ENCODE results near the gene TENM3. TPM values are rescaled to one million over a fixed set of nuclear protein-coding genes. Genes with fewer than 3 reads are reported as not detected.

Gene TENM3
- total RNA-seq, 1 donor from 2014 or later: 2.8 TPM

DNA sequence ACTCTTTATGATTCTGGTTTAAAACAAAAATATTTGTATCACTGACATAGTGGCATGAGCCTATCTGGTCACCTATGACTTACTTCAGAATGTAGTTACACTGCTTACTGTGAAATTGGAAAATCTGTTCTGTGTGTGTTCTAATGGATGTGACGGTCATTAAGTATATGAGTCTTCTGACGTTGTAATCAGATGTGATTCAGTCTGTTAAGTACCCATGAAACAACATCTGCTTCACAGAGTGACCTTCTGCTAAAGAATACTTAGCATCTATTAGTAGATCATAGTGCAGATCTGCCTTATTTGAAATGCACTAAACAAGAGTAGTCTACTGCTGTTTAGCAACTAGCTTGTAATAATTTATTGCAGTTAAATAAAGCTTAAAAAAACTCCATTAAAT lies 356.9 kb downstream of the TENM3 start:
- DNase-seq (ENCODE audit: low spot score in 2 of 2): no peak
- Histone ChIP-seq H3K4me3 (no peak overlapping the region), H3K27ac (no peak overlapping the region), H3K9me3 (no peaks in the 10 kb centered on the region), H3K27me3 (no peaks in the 10 kb centered on the region), H3K4me1 (no peaks in the 10 kb centered on the region), H3K36me3 (no peaks in the 10 kb centered on the region)
- intact Hi-C loops (cut with DNase I): no loop called here
- TF ChIP-seq, protein P1, sequence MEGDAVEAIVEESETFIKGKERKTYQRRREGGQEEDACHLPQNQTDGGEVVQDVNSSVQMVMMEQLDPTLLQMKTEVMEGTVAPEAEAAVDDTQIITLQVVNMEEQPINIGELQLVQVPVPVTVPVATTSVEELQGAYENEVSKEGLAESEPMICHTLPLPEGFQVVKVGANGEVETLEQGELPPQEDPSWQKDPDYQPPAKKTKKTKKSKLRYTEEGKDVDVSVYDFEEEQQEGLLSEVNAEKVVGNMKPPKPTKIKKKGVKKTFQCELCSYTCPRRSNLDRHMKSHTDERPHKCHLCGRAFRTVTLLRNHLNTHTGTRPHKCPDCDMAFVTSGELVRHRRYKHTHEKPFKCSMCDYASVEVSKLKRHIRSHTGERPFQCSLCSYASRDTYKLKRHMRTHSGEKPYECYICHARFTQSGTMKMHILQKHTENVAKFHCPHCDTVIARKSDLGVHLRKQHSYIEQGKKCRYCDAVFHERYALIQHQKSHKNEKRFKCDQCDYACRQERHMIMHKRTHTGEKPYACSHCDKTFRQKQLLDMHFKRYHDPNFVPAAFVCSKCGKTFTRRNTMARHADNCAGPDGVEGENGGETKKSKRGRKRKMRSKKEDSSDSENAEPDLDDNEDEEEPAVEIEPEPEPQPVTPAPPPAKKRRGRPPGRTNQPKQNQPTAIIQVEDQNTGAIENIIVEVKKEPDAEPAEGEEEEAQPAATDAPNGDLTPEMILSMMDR (IDR thresholded peaks at IDR 0.05): no peak

DNA sequence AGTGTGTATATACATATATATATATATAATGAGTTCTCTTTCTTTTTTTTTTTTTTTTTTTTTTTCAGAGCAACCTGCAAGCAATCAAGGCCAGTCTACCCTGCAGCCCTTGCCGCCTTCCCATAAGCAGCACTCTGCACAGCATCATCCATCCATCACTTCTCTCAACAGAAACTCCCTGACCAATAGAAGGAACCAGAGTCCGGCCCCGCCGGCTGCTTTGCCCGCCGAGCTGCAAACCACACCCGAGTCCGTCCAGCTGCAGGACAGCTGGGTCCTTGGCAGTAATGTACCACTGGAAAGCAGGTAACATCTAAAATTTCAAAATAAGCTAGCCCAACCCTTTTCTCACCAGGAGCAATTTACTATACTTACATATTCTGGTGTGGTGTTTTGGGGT lies 357.7 kb downstream of the TENM3 start:
- no peaks in the 10 kb centered on the region for H3K4me1 ChIP-seq
- intact Hi-C loops (cut with DNase I): no loop called here
- H3K27me3 ChIP-seq: no peaks in the 10 kb centered on the region
- DNase-seq (ENCODE audit: low spot score in 2 of 2): no peak
- H3K4me3 ChIP-seq: no peak overlapping the region
- no peaks in the 10 kb centered on the region for H3K36me3 ChIP-seq
- H3K27ac ChIP-seq: no peak overlapping the region
- H3K9me3 ChIP-seq: no peaks in the 10 kb centered on the region
- TF ChIP-seq, protein P1 (IDR thresholded peaks at IDR 0.05): no peak

DNA sequence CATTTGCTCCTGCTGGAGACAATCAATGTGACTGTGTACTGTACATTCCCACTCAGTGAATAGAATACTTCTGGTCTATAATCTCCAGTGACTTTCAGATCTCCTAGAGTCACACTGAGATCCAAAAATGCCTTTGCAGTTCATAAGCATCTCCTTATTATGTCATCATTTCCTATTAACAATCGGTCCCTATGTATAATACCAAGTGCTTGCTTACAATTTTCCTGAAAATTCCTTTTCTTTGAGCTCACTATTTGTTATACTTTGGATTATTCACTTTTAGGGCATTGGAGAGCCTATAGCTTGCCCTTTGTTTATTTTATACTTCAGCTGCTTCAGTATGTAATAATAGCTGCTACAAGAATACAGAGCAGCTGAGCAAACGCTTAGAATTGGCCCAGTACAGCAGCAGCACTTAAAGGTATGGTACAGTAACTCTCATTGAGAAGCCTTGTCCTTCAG lies 361.0 kb downstream of the TENM3 start:
- no peaks in the 10 kb centered on the region for H3K9me3 ChIP-seq
- no peaks in the 10 kb centered on the region for H3K4me1 ChIP-seq
- intact Hi-C loops (cut with DNase I): no loop called here
- H3K36me3 ChIP-seq: no peaks in the 10 kb centered on the region
- no peak overlapping the region for H3K4me3 ChIP-seq
- no peak for DNase-seq (ENCODE audit: low spot score in 2 of 2)
- no peak overlapping the region for H3K27ac ChIP-seq
- no peaks in the 10 kb centered on the region for H3K27me3 ChIP-seq
- TF ChIP-seq, protein P1 (IDR thresholded peaks at IDR 0.05): no peak

DNA sequence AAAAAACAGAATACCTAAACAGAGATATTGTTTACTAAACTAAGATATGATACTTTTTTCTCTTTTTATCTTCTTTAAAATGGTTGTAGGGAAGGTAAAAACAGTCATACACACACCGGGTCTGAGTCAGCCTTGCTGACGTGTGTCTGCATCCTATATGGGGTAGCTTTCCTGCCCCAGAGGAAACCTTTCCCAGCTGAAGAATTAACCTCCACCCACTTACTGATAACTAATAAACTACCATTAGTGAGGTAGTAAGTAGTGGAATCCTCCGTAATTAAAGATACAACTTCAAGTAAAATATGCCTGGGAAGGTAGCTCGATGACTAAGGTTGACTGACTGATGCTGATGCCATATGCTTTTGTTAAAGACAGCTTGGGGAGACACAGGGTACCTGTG lies 361.8 kb downstream of the TENM3 start:
- H3K4me3 ChIP-seq: no peak overlapping the region
- intact Hi-C loops (cut with DNase I): no loop called here

DNA sequence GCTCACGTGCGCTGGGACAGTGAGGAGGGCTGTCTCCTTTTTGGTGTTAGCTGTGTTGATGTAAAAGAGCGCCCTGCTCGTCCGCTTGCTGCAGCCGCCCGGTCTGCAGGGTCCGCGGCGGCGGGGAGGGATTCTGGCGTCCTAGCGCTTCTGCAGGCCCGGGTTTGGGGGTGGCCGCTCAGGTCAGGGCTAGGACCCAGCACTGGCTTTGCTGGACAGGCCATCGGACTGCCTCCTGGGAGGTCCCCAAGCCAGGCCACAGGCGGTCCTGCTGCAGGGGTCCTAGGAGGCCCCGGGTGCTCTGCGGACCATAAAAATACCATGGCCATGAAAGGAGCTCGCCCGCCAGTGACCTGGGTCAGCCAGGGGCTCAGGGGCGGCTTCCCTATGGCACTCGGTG lies 365.3 kb downstream of the TENM3 start:
- no peaks in the 10 kb centered on the region for H3K36me3 ChIP-seq
- H3K4me1 ChIP-seq: no peaks in the 10 kb centered on the region
- TF ChIP-seq, protein P1 (IDR thresholded peaks at IDR 0.05): no peak
- H3K4me3 ChIP-seq: no peak overlapping the region
- no peaks in the 10 kb centered on the region for H3K9me3 ChIP-seq
- H3K27me3 ChIP-seq: no peaks in the 10 kb centered on the region
- H3K27ac ChIP-seq: no peak overlapping the region
- DNase-seq (ENCODE audit: low spot score in 2 of 2): no peak
- intact Hi-C loops (cut with DNase I): no loop called here

More for the DNA sequence above, 361.8 kb downstream of the TENM3 start:
- TF ChIP-seq, protein P1 (IDR thresholded peaks at IDR 0.05): no peak
- DNase-seq (ENCODE audit: low spot score in 2 of 2): no peak
- H3K9me3 ChIP-seq: no peaks in the 10 kb centered on the region
- H3K27ac ChIP-seq: no peak overlapping the region
- no peaks in the 10 kb centered on the region for H3K4me1 ChIP-seq
- no peaks in the 10 kb centered on the region for H3K27me3 ChIP-seq
- H3K36me3 ChIP-seq: no peaks in the 10 kb centered on the region

DNA sequence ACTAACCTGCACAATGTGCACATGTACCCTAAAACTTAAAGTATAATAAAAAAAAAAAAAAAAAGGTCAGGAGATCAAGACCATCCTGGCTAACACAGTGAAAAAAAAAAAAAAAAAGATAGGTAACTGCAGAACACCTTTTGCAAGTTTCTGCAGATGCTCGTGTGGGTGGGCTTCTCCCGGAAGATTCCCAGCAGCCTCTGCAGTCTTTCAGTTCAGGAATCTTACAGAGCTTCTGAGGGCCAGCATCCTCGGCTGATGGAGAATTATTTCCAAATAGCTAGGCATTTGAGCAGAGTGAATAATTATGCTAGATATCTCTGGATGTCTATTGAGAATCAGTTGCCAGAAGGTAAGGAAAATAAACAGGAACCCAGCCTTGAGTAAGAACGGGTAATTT lies 373.3 kb downstream of the TENM3 start:
- intact Hi-C loops (cut with DNase I): no loop called here
- H3K9me3 ChIP-seq: no peaks in the 10 kb centered on the region
- H3K4me1 ChIP-seq: no peaks in the 10 kb centered on the region
- H3K27me3 ChIP-seq: no peaks in the 10 kb centered on the region
- DNase-seq (ENCODE audit: low spot score in 2 of 2): no peak
- H3K36me3 ChIP-seq: no peaks in the 10 kb centered on the region
- TF ChIP-seq, protein P1 (IDR thresholded peaks at IDR 0.05): no peak
- H3K27ac ChIP-seq: no peak overlapping the region
- H3K4me3 ChIP-seq: no peak overlapping the region

Data from ascending aorta (tissue), 2 donors.